OCI-LY7 (cell line): ENCODE data around the gene EVI5L. TPM values are rescaled to one million over a fixed set of nuclear protein-coding genes. Genes with fewer than 3 reads are reported as not detected.

Experiments used
- BruUV-seq: library from RNA; stranded (reverse); fragments of 400-500 nt; replicated peaks from 2 replicates; lab custom pipeline; 2021; lab: Mats Ljungman, UMichigan
- CTCF ChIA-PET: fragments of 300-600 bp; sonication (Branson Sonifier 250); formaldehyde crosslinking; loops from one replicate; lab custom pipeline; 2022; ENCODE audit warnings: antibody characterized with exemption; ENCODE audit not compliant: unreplicated experiment; lab: Charles Lee
- POLR2A ChIA-PET: fragments of 300-600 bp; sonication (Branson Sonifier 250); formaldehyde crosslinking; loops from one replicate; lab custom pipeline; 2022; ENCODE audit warnings: antibody characterized with exemption; lab: Charles Lee
- DNase-seq: peaks from one replicate; pipeline ENCODE4 v3.0.0-alpha.2; 2015; ENCODE audit warnings: low spot score
- H2AFZ ChIP-seq: fragments of 200-600 bp; sonication (generic), shearing (Covaris generic); 2 replicates; pipeline ENCODE4 v1.6.1; 2014; ENCODE audit warnings: mild to moderate bottlenecking, antibody characterized with exemption, low read length, moderate library complexity
- H3K27ac ChIP-seq: fragments of 200-600 bp; sonication (generic); 2 replicates; pipeline ENCODE4 v1.5.1; 2014; ENCODE audit warnings: mixed run types, low read depth, mild to moderate bottlenecking, moderate library complexity, low read length, inconsistent platforms; ENCODE audit not compliant: poor library complexity, severe bottlenecking
- H3K36me3 ChIP-seq: fragments of 200-600 bp; sonication (generic); 2 replicates; pipeline ENCODE4 v1.6.1; 2014; ENCODE audit warnings: mild to moderate bottlenecking, antibody characterized with exemption, low read length, moderate library complexity, mixed read lengths; ENCODE audit not compliant: insufficient read depth
- H3K4me1 ChIP-seq: fragments of 200-600 bp; sonication (generic); 2 replicates; pipeline ENCODE4 v1.5.1; 2014; ENCODE audit warnings: mild to moderate bottlenecking, low read length; ENCODE audit not compliant: insufficient read depth, poor library complexity, severe bottlenecking
- H3K4me2 ChIP-seq: fragments of 200-600 bp; sonication (generic); 2 replicates; pipeline ENCODE4 v1.6.1; 2014; ENCODE audit warnings: mild to moderate bottlenecking, low read length
- H3K4me3 ChIP-seq: fragments of 200-600 bp; sonication (generic); 2 replicates; pipeline ENCODE4 v1.5.1; 2014; ENCODE audit warnings: mild to moderate bottlenecking, low read depth, low read length; ENCODE audit not compliant: poor library complexity, severe bottlenecking
- H3K79me2 ChIP-seq: fragments of 200-600 bp; sonication (generic); 2 replicates; pipeline ENCODE4 v1.6.1; 2016; ENCODE audit warnings: low read depth, mild to moderate bottlenecking, low read length, moderate library complexity, mixed read lengths; ENCODE audit not compliant: insufficient read depth
- H3K9me2 ChIP-seq: fragments of 200-600 bp; sonication (generic); 2 replicates; pipeline ENCODE4 v1.6.1; 2016; ENCODE audit warnings: mild to moderate bottlenecking, low read length, mixed read lengths; ENCODE audit not compliant: insufficient read depth
- H3K9me3 ChIP-seq: fragments of 200-600 bp; sonication (generic); 2 replicates; pipeline ENCODE4 v1.6.1; 2014; ENCODE audit warnings: mild to moderate bottlenecking, mixed run types, low read length, mixed read lengths
- H4K20me1 ChIP-seq: fragments of 200-600 bp; sonication (generic); 2 replicates; pipeline ENCODE4 v1.6.1; 2014; ENCODE audit warnings: mild to moderate bottlenecking, antibody characterized with exemption, low read length, moderate library complexity, mixed read lengths; ENCODE audit not compliant: insufficient read depth
- CTCF ChIP-seq: fragments of 200-600 bp; sonication (generic); conservative IDR thresholded peaks from 2 replicates; pipeline ENCODE4 v1.5.1; 2014; ENCODE audit warnings: mild to moderate bottlenecking, antibody characterized with exemption, low read length, moderate library complexity, mixed read lengths
- EZH2phosphoT487 ChIP-seq: fragments of 200-600 bp; sonication (generic); IDR thresholded peaks from 2 replicates; pipeline ENCODE4 v1.6.1; 2018; ENCODE audit warnings: low read depth, borderline replicate concordance, mild to moderate bottlenecking, mixed run types, antibody characterized with exemption, low read length, moderate library complexity, mixed read lengths
- intact Hi-C: fragments of 100-400 bp; cut with micrococcal nuclease; formaldehyde crosslinking; loops from one replicate; pipeline ENCODE4 v1.10.0; 2022; ENCODE audit not compliant: unreplicated experiment
- total RNA-seq, 2 experiments: library from RNA; depleted of rRNA in 1 of 2; stranded (reverse); fragments of >200 nt in 1 of 2; shearing (Covaris generic) in 1 of 2; gene quantifications; 2 replicates each; pipeline ENCODE4 v1.2.3, GENCODE V29; 2014 to 2022

Gene EVI5L
- total RNA-seq, 2 experiments from 2014 or later: 2.7 to 5.5 TPM

- no peak overlapping the region for H3K4me2 ChIP-seq
- no peaks in the 10 kb centered on the region for H3K79me2 ChIP-seq
- no peaks in the 10 kb centered on the region for H3K4me1 ChIP-seq
- DNase-seq: no peak
- intact Hi-C loops: no loop called here
- ChIA-PET POLR2A (no interaction called here), CTCF (no interaction called here)
- no peaks in the 10 kb centered on the region for H4K20me1 ChIP-seq
- no TSS peak for BruUV-seq
- no peak for TF ChIP-seq CTCF
- no peaks in the 10 kb centered on the region for H3K36me3 ChIP-seq
- H3K27ac ChIP-seq: no peak overlapping the region
- H3K9me2 ChIP-seq: no peaks in the 10 kb centered on the region
- H2AFZ ChIP-seq: no peak overlapping the region
- no peak overlapping the region for H3K4me3 ChIP-seq
- no peaks in the 10 kb centered on the region for H3K9me3 ChIP-seq
Observed at GRCh38 chr19:7840629-7841028, 10.6 kb downstream of the EVI5L start.

GRCh38 chr19:7841751-7842660 lies 12.0 kb downstream of the EVI5L start:
- intact Hi-C loops: no loop called here
- no peaks in the 10 kb centered on the region for H3K79me2 ChIP-seq
- no peak overlapping the region for H3K27ac ChIP-seq
- no peak for TF ChIP-seq CTCF
- TF ChIP-seq EZH2phosphoT487: no peak
- BruUV-seq: no TSS peak
- ChIA-PET CTCF (no interaction called here), POLR2A (no interaction called here)
- H3K9me3 ChIP-seq: no peaks in the 10 kb centered on the region
- H3K9me2 ChIP-seq: no peaks in the 10 kb centered on the region
- no peaks in the 10 kb centered on the region for H4K20me1 ChIP-seq
- no peak overlapping the region for H3K4me2 ChIP-seq
- H3K36me3 ChIP-seq: no peaks in the 10 kb centered on the region
- no peaks in the 10 kb centered on the region for H3K4me1 ChIP-seq
- no peak for DNase-seq
- H2AFZ ChIP-seq: no peak overlapping the region
- H3K4me3 ChIP-seq: no peak overlapping the region

GRCh38 chr19:7842661-7843294 lies 12.8 kb downstream of the EVI5L start:
- H3K79me2 ChIP-seq: no peaks in the 10 kb centered on the region
- H3K36me3 ChIP-seq: no peaks in the 10 kb centered on the region
- H3K9me2 ChIP-seq: no peaks in the 10 kb centered on the region
- DNase-seq: no peak
- ChIA-PET CTCF (no interaction called here), POLR2A (no interaction called here)
- H3K9me3 ChIP-seq: no peaks in the 10 kb centered on the region
- no peak overlapping the region for H3K4me2 ChIP-seq
- TF ChIP-seq EZH2phosphoT487 (no peak), CTCF (no peak)
- no peaks in the 10 kb centered on the region for H4K20me1 ChIP-seq
- no peaks in the 10 kb centered on the region for H3K4me1 ChIP-seq
- no peak overlapping the region for H3K4me3 ChIP-seq
- intact Hi-C loops: no loop called here
- H2AFZ ChIP-seq: no peak overlapping the region
- no peak overlapping the region for H3K27ac ChIP-seq
- BruUV-seq: no TSS peak
